Activated CD4-positive, CD25-positive, alpha-beta regulatory T cell treated with anti-CD3 and anti-CD28 coated beads, Interleukin-2, amount 50 U/mL, for 16 hours (primary cell): Measurements from ENCODE around the gene FUT2.

Source experiments
- DNase-seq: peaks from one replicate; pipeline ENCODE4 v3.0.0-alpha.2; 2020; ENCODE audit warnings: low read depth, low spot score

The FUT2 gene

DNA sequence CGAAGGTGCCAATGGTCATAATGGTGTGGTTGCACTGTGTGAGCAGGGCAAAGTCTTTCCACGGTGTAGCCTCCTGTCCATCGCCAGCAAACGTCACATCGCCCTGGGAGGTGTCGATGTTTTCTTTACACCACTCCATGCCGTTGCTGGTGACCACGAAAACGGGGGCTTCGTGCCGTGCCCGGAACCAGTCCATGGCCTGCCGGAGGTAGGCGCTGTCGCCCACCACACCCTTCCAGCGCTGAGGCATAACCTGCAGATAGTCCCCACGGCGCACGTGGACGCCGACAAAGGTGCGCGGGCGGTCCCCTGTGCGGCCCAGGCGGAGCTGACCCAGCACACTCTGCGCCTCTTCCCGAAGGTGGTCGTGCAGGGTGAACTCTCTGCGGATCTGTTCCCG, 54.6 kb downstream of the FUT2 start:
- DNase-seq, result no peak

DNA sequence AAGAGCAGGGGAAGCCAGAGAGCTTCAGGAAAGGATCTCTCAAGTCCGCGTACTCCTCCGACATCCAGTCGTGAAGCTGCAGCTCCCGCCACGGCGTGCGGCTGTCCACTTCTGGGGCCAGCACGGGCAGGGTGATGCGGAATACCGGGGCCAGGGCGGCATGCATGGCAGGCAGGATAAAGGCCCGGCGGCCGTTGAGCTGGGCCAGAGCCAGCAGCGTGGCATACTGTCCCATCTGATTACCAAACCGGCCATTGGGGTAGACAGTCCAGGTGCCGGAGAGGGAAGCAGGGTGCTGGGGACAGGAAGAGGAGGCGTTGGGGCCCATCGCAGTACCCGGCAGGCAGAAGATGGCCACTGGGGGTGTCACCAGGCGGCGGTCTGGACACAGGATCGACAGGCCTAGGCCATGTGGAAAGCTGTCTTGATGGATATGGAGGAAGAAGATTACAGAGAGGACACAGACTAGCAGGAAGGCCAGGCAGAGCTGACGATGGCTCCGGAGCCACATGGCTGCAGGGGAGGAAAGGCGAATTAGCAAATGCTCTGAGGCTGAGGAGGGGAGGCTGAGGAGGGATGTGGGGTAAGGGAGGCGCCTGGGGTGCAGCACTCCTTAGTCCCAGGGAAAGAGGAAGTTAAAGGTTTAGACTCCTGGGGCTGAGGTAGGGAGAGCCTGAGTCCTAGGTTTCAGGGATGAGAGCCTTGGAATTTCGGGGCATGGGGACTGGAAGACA, 55.2 kb downstream of the FUT2 start:
- DNase-seq, result no peak

DNA sequence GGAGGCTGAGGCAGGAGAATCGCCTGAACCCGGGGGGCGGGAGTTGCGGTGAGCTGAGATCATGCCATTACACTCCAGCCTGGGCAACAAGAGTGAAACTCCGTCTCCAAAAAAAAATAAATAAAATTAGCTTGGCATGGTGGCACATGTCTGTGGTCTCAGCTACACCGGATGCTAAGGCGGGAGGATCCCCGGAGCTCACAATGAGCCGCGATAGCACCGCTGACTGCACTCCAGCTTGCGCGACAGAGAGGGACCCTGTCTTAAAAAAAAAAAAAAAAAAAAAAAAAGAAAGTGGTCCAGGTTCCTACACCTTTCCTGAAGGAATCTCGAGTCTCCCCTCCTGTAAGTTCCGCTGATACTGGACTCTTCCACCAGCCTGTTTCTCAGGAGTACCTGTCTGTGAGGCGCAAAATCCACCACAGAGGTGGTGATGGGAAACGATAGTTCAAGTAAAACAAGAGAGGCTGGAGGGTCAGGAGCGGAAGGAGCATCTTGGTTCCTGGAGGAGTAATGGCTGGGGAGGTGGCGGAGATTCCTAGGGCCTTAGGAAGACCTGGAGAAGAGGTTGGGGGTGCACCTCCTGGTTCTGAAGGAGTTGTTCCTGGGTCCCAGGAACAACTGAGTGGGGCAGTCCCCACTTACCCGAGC, 56.2 kb downstream of the FUT2 start:
- DNase-seq, result no peak

DNA sequence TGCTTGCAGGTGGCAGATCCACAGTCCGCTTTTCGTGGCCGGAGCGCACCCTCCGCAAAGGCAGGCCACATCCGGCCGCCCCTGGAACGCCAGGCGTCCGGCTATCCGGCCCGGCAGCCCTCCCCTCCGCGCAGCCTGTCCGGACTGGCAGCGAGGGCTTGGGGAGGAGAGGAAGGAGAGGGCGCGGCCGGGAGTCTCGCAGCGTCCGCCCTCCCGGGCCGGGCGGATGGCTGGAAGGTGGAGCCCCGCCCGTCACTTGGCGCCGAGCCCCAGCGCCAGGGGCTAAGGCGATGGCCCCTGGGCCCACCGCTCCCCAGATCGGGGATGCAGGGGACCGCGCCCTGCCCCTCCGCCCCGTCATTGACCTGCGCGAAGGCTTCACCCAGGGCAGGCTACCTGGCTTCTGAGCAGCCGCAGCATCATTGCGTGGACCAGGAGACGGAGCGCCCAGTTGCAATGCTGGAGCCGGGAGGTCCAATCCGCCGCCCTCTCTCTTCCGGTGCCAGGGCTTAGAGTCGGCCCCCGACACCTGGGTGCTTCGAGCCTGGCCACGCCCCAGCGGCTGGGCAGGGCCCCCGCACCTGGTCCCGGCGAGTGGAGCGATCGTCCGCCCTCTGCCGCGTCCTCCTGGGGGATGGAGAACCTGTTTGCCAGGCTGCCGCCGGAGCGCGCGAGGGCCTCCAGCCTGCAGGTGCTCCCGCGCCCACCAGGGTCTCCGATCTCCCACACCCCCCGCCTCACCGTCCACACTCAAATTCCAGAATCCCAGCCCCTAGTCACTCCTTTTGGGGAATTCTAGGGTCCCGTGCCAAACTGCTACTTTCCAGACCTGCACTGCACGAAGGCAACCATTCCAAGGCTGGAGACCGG, 57.0 kb downstream of the FUT2 start, which contains the start of gene FUT1:
TSS of gene FUT1 (minus strand) at position 146 of the 870 bp plus-strand sequence. CDS start 1,360 bp downstream, outside the sequence.
- no peak for DNase-seq

DNA sequence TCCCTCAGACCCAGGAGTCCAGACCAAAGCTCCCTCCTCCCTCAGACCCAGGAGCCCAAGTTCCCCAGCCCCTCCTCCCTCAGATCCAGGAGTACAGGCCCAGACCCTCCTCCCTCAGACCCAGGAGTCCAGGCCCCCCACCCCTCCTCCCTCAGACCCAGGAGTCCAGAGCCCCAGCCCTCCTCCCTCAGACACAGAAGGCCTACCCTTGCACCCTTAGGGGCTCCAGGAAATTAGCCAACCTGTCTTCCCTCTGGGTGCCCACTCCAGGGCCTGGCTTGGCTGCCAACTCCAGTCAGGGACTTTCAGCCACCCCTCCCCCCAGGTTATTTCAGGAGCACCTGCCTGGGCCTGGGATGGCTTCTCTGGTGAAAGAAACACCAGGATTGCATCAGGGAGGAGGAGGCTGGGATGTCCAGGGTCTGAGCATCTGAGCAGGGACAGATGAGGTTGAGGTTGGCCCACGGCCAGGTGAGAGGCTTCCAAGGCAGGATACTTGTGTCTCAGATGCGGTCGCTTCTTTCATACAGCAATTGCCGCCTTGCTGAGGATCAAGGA, 59.4 kb downstream of the FUT2 start, which contains the start of gene FGF21:
TSS of gene FGF21 (plus strand) at position 441 of the 558 bp plus-strand sequence. CDS start 713 bp downstream, outside the sequence.
- DNase-seq, result no peak
